BJ (cell line): ENCODE data around the gene BTRC. TPM values are rescaled to one million over a fixed set of nuclear protein-coding genes. Genes with fewer than 3 reads are reported as not detected.

Experiments
- CTCF ChIA-PET: fragments of 350-600 bp; formaldehyde crosslinking; extraction: SDS; loops from one replicate; lab custom pipeline; 2021; ENCODE audit warnings: antibody characterized with exemption, inconsistent platforms; lab: Yijun Ruan, JAX
- POLR2A ChIA-PET: fragments of 300-600 bp; sonication (Branson Sonifier 250); formaldehyde crosslinking; extraction: SDS; loops from one replicate; lab custom pipeline; 2021; ENCODE audit warnings: antibody characterized with exemption; lab: Charles Lee
- DNase-seq: peaks from one replicate; pipeline ENCODE4 v3.0.0-alpha.2; 2011; ENCODE audit warnings: low read depth
- H3K27me3 ChIP-seq: 2 replicates; pipeline ENCODE4 v1.6.0; 2011; ENCODE audit warnings: low read length; ENCODE audit not compliant: control insufficient read depth, insufficient read depth
- H3K36me3 ChIP-seq: 2 replicates; pipeline ENCODE4 v1.5.1; 2011; ENCODE audit warnings: low read length; ENCODE audit not compliant: control insufficient read depth, insufficient read depth
- H3K4me3 ChIP-seq: 2 replicates; pipeline ENCODE4 v1.5.1; 2011; ENCODE audit warnings: low read depth, mild to moderate bottlenecking, control low read depth, low read length
- CTCF ChIP-seq: IDR thresholded peaks from 2 replicates; pipeline ENCODE4 v1.5.1; 2011; ENCODE audit warnings: low read depth, mild to moderate bottlenecking, control low read depth, inconsistent platforms, low read length, moderate library complexity; ENCODE audit not compliant: insufficient read depth
- polyA plus RNA-seq: library from polyadenylated mRNA; depleted of rRNA; stranded (reverse); fragments of >200 nt; gene quantifications from 2 replicates; pipeline ENCODE4 v1.2.3, GENCODE V29; 2011

The BTRC gene
- polyA plus RNA-seq, 1 experiment = 9.1 TPM

DNA sequence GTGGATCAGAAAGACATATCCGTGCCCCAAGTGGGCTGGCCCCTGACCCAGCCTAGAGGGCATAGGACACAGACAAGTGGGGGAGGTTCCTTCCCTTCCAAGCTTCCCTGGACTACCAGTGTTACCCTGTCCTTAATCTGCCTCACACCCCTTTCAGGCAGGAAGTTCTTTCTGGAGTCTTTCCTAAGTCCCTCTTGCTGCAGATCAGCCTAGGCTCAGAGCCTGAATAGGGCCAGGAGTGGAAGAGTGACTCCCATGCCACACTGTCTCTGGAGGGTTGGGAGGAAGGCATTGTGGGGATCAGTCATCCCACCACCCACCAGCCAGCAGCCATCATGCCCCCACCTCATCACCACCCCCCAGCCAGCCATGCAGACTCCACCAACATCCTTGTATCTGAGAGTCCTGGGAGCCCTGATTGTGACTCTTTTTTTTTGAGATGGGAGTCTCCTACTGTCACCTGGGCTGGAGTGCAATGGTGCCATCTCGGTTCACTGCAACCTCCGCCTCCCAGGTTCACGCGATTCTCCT, 211.5 kb downstream of the BTRC start:
- H3K4me3 ChIP-seq = no peak overlapping the region
- peaks cover 31% of the 10 kb centered on the region for H3K27me3 ChIP-seq
- H3K36me3 ChIP-seq = no peaks in the 10 kb centered on the region
- DNase-seq = no peak
- TF ChIP-seq CTCF = no peak
- ChIA-PET POLR2A (no interaction called here), CTCF (interaction anchor here (0.5 to 0.6 kb wide), 2 partner anchors 43 to 310 kb away, joined by 3 read pairs; no protein-coding TSS in a partner anchor)

DNA sequence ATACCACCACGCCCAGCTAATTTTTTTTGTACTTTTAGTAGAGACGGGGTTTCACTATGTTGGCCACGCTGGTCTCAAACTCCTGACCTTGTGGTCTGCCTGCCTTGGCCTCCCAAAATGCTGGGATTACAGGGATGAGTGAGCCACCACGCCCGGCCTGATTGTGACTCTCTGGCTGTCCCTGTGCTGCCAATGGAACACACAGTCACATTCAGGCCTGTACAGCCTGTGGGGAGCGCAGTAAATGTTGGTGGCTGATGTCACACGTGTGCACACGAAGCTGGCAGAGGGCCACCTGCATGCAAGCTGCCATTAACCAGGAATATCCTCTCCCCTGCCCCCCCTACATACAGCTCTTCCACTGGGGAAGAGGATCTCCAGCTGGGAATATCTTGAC, 212.0 kb downstream of the BTRC start:
- DNase-seq = no peak
- ChIA-PET CTCF (interaction anchor here (0.6 kb wide), 1 partner anchor 42 kb away, joined by 3 read pairs; no protein-coding TSS in a partner anchor), POLR2A (no interaction called here)
- no peak overlapping the region for H3K4me3 ChIP-seq
- no peak for TF ChIP-seq CTCF
- no peaks in the 10 kb centered on the region for H3K36me3 ChIP-seq
- peaks cover 31% of the 10 kb centered on the region for H3K27me3 ChIP-seq

DNA sequence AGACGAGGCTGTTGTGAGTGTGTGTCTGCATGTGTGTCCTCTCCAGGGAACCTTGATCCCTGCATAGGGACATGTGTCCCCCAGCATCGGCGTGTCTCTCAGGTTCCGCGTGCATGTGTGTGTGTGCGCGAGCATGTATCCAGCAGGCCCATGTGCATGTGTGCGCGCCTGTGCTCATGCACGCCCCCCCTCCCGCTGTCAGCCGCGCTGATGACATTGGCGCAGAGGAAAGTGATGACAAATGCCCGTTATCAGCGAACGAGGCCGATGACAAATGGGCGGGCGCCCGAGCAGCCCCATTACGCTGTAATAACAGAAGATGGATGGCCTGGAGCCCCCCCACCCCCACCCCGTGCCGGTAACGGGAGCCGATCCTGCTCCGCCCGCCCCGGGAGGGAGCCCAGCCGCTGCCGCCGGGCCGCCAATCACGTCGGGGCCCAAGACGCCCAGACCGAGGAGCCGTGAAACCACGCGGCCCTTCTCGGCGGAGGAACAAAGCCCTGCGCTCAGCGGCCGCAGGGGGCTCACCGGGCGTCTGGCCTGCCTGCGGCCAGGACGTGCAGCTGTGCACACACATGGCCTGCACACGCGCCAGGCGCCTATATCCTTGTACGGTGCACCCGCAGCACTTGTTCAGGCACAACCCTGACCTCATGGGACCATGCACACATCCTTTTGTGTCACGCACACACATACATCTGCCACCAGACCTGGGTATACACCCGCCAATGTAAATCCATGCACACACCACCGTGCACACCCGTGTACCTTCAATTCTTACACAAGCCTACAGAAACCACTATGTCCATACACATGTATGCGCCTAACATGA, 212.6 kb downstream of the BTRC start:
- POLR2A ChIA-PET = no interaction called here
- H3K27me3 ChIP-seq = peaks cover 31% of the 10 kb centered on the region
- H3K36me3 ChIP-seq = no peaks in the 10 kb centered on the region
- DNase-seq = no peak
- H3K4me3 ChIP-seq = 0 out of 2 replicates have a peak overlapping the region, but pooled peaks have one; percentile 17
- CTCF ChIA-PET = interaction anchor here (0.6 to 7.8 kb wide), 2 partner anchors 42 to 354 kb away, joined by 3 to 115 read pairs; no protein-coding TSS in a partner anchor
- TF ChIP-seq CTCF = 0 out of 2 replicates have a peak, but pooled peaks have one; percentile 11

- no peaks in the 10 kb centered on the region for H3K36me3 ChIP-seq
- no peak for DNase-seq
- POLR2A ChIA-PET = no interaction called here
- no peak overlapping the region for H3K4me3 ChIP-seq
- no peak for TF ChIP-seq CTCF
- H3K27me3 ChIP-seq = peaks cover 31% of the 10 kb centered on the region
- CTCF ChIA-PET = interaction anchor here (3.9 to 7.8 kb wide), 2 partner anchors 11 to 355 kb away, joined by 32 to 115 read pairs; no protein-coding TSS in a partner anchor
Measured at GRCh38 chr10:101567165-101568006, 213.4 kb downstream of the BTRC start.
